ENCODE measurements around the gene PAX3.
"Not testable (repeated sequence)": the region's sequence is repeated elsewhere in the genome, so short reads cannot be mapped to it uniquely, and the experiment has no call there.

PAX3 gene

GRCh38 chr2:222214885-222215284, 83.9 kb downstream of the PAX3 start:
- no peak for DNase-seq (ENCODE audit: low read depth in 3 of 3)

- no peak for DNase-seq (ENCODE audit: low read depth in 3 of 3)
Measured at GRCh38 chr2:222213049-222213448, 85.7 kb downstream of the PAX3 start.

- no peak for DNase-seq (ENCODE audit: low read depth in 3 of 3)
Measured at GRCh38 chr2:222212571-222212970, 86.2 kb downstream of the PAX3 start.

- DNase-seq (ENCODE audit: low read depth in 3 of 3) = no peak
Measured at GRCh38 chr2:222208010-222208690, 90.6 kb downstream of the PAX3 start.

GRCh38 chr2:222205136-222205535, 93.7 kb downstream of the PAX3 start:
- DNase-seq (ENCODE audit: low read depth in 3 of 3) = no peak

GRCh38 chr2:222203041-222203440, 95.8 kb downstream of the PAX3 start:
- DNase-seq (ENCODE audit: low read depth in 3 of 3) = no peak

- DNase-seq (ENCODE audit: low read depth in 3 of 3) = no peak
Measured at GRCh38 chr2:222196159-222196558, 102.6 kb downstream of the PAX3 start.

- DNase-seq (ENCODE audit: low read depth in 3 of 3) = no peak
Measured at GRCh38 chr2:222194669-222195068, 104.1 kb downstream of the PAX3 start.

- DNase-seq (ENCODE audit: low read depth in 3 of 3) = no peak
Measured at GRCh38 chr2:222193328-222193983, 105.3 kb downstream of the PAX3 start.

- DNase-seq (ENCODE audit: low read depth in 3 of 3) = no peak
Measured at GRCh38 chr2:222180619-222181018, 118.2 kb downstream of the PAX3 start.

GRCh38 chr2:222179592-222179991, 119.2 kb downstream of the PAX3 start:
- no peak for DNase-seq (ENCODE audit: low read depth in 3 of 3)

GRCh38 chr2:222178450-222178849, 120.3 kb downstream of the PAX3 start:
- DNase-seq (ENCODE audit: low read depth in 3 of 3) = no peak

- DNase-seq (ENCODE audit: low read depth in 3 of 3) = no peak
Measured at GRCh38 chr2:222176890-222177289, 121.9 kb downstream of the PAX3 start.

GRCh38 chr2:222174450-222174849, 124.3 kb downstream of the PAX3 start:
- no peak for DNase-seq (ENCODE audit: low read depth in 3 of 3)

- no peak for DNase-seq (ENCODE audit: low read depth in 3 of 3)
Measured at GRCh38 chr2:222169346-222169745, 129.5 kb downstream of the PAX3 start.

GRCh38 chr2:222167762-222168161, 131.0 kb downstream of the PAX3 start:
- DNase-seq (ENCODE audit: low read depth in 3 of 3) = no peak

GRCh38 chr2:222160944-222161343, 137.9 kb downstream of the PAX3 start:
- no peak for DNase-seq (ENCODE audit: low read depth in 3 of 3)

- no peak for DNase-seq (ENCODE audit: low read depth in 3 of 3)
Measured at GRCh38 chr2:222160125-222160524, 138.7 kb downstream of the PAX3 start.

- no peak for DNase-seq (ENCODE audit: low read depth in 3 of 3)
Measured at GRCh38 chr2:222159221-222159620, 139.6 kb downstream of the PAX3 start.

- not testable (repeated sequence) for DNase-seq (ENCODE audit: low read depth in 3 of 3)
Measured at GRCh38 chr2:222155003-222155664, 143.7 kb downstream of the PAX3 start.
